IMR-90 (cell line): ENCODE results near the gene PRMT5. TPM values are rescaled to one million over a fixed set of nuclear protein-coding genes. Genes with fewer than 3 reads are reported as not detected.
A peak's percentile ranks its signal among the peaks of the same experiment; 100 is the strongest.

ENCODE experiments used
- ATAC-seq: fragments of 200-7000 bp; cut with Tn5 transposase; 2 replicates; pipeline ENCODE4 v1.9.1; 2020; ENCODE audit warnings: low read depth, mild to moderate bottlenecking, moderate library complexity
- BruUV-seq: library from RNA; stranded (reverse); fragments of 400-500 nt; replicated peaks from 2 replicates; lab custom pipeline; 2021; lab: Mats Ljungman, UMichigan
- CTCF ChIA-PET: fragments of 300-600 bp; formaldehyde crosslinking; extraction: SDS; loops from one replicate; lab custom pipeline; 2021; ENCODE audit warnings: antibody characterized with exemption; lab: Yijun Ruan, JAX
- POLR2A ChIA-PET: fragments of 300-600 bp; sonication (Branson Sonifier 250); formaldehyde crosslinking; loops from one replicate; lab custom pipeline; 2022; ENCODE audit warnings: antibody characterized with exemption; ENCODE audit not compliant: unreplicated experiment; lab: Charles Lee
- DNase-seq: peaks from one replicate; pipeline ENCODE4 v3.0.0; 2013
- H2AFZ ChIP-seq: replicated peaks from 2 replicates; pipeline ENCODE3; 2013; ENCODE audit warnings: low read length, mild to moderate bottlenecking; ENCODE audit not compliant: poor library complexity
- H2AK5ac ChIP-seq: 2 replicates; pipeline ENCODE4 v1.6.1; 2013; ENCODE audit warnings: low read depth, low read length, inconsistent platforms
- H2AK9ac ChIP-seq: replicated peaks from 2 replicates; pipeline ENCODE3; 2013; ENCODE audit warnings: mild to moderate bottlenecking, low read depth, low read length, moderate library complexity; ENCODE audit not compliant: poor library complexity
- H2BK120ac ChIP-seq: 2 replicates; pipeline ENCODE4 v1.6.1; 2013; ENCODE audit warnings: low read depth, low read length, inconsistent platforms
- H2BK15ac ChIP-seq: 3 replicates; pipeline ENCODE4 v1.6.1; 2013; ENCODE audit warnings: low read depth, low read length, inconsistent platforms
- H2BK20ac ChIP-seq: 2 replicates; pipeline ENCODE4 v1.6.1; 2013; ENCODE audit warnings: low read depth, mild to moderate bottlenecking, inconsistent platforms, low read length, moderate library complexity
- H2BK5ac ChIP-seq: 2 replicates; pipeline ENCODE4 v1.6.1; 2013; ENCODE audit warnings: mild to moderate bottlenecking, low read depth, low read length, inconsistent platforms; ENCODE audit not compliant: poor library complexity, severe bottlenecking
- H3K14ac ChIP-seq: replicated peaks from 2 replicates; pipeline ENCODE4 v1.6.1; 2013; ENCODE audit warnings: low read depth, low read length, inconsistent platforms
- H3K18ac ChIP-seq: 2 replicates; pipeline ENCODE4 v1.6.1; 2013; ENCODE audit warnings: low read depth, low read length, control low read depth
- H3K23ac ChIP-seq: 2 replicates; pipeline ENCODE4 v1.6.1; 2013; ENCODE audit warnings: low read depth, low read length, inconsistent platforms
- H3K27ac ChIP-seq: 2 replicates; pipeline ENCODE4 v1.5.1; 2013; ENCODE audit warnings: mild to moderate bottlenecking, control low read depth, low read length; ENCODE audit not compliant: insufficient read depth
- H3K27me3 ChIP-seq: 2 replicates; pipeline ENCODE4 v1.6.1; 2013; ENCODE audit warnings: low read length; ENCODE audit not compliant: control insufficient read depth, insufficient read depth
- H3K36me3 ChIP-seq: 2 replicates; pipeline ENCODE4 v1.6.1; 2013; ENCODE audit warnings: low read length, mixed read lengths; ENCODE audit not compliant: control insufficient read depth, insufficient read depth
- H3K4ac ChIP-seq: 2 replicates; pipeline ENCODE4 v1.6.1; 2013; ENCODE audit warnings: low read depth, low read length, inconsistent platforms
- H3K4me1 ChIP-seq: 2 replicates; pipeline ENCODE4 v1.6.1; 2013; ENCODE audit warnings: low read length, mixed read lengths; ENCODE audit not compliant: control insufficient read depth, insufficient read depth
- H3K4me2 ChIP-seq: 2 replicates; pipeline ENCODE4 v1.6.1; 2013; ENCODE audit warnings: low read depth, mild to moderate bottlenecking, control low read depth, low read length, moderate library complexity
- H3K4me3 ChIP-seq: 2 replicates; pipeline ENCODE4 v1.5.1; 2013; ENCODE audit warnings: low read depth, mild to moderate bottlenecking, control low read depth, low read length, moderate library complexity; ENCODE audit not compliant: insufficient read depth
- H3K56ac ChIP-seq: 2 replicates; pipeline ENCODE4 v1.6.1; 2013; ENCODE audit warnings: low read length, inconsistent platforms; ENCODE audit not compliant: insufficient read depth; ENCODE audit errors: extremely low read depth
- H3K79me1 ChIP-seq, 2 experiments: 2 replicates each; pipeline ENCODE4 v1.6.1; 2013; ENCODE audit warnings: low read length in 2 of 2, inconsistent platforms in 1 of 2, low read depth in 1 of 2
- H3K9ac ChIP-seq: 2 replicates; pipeline ENCODE4 v1.6.1; 2013; ENCODE audit warnings: low read depth, low read length, control low read depth
- H3K9me1 ChIP-seq: 2 replicates; pipeline ENCODE4 v1.6.1; 2013; ENCODE audit warnings: low read length, inconsistent platforms; ENCODE audit not compliant: insufficient read depth
- H3K9me3 ChIP-seq: 2 replicates; pipeline ENCODE4 v1.6.1; 2013; ENCODE audit warnings: low read length; ENCODE audit not compliant: control insufficient read depth, insufficient read depth
- H4K20me1 ChIP-seq: 2 replicates; pipeline ENCODE4 v1.6.1; 2013; ENCODE audit warnings: low read length, inconsistent platforms; ENCODE audit not compliant: insufficient read depth
- H4K5ac ChIP-seq: 2 replicates; pipeline ENCODE4 v1.6.1; 2013; ENCODE audit warnings: mild to moderate bottlenecking, low read depth, low read length, control low read depth
- H4K8ac ChIP-seq, 2 experiments: 2 replicates each; pipeline ENCODE4 v1.6.1; 2013; ENCODE audit warnings: low read depth in 2 of 2, low read length in 2 of 2, control low read depth in 1 of 2, inconsistent platforms in 1 of 2
- H4K91ac ChIP-seq: 2 replicates; pipeline ENCODE4 v1.6.1; 2013; ENCODE audit warnings: low read depth, low read length, inconsistent platforms; ENCODE audit not compliant: insufficient read depth
- MAFK ChIP-seq: IDR thresholded peaks from 2 replicates; pipeline ENCODE4 v1.6.1; 2012; ENCODE audit warnings: low read depth, low read length, improper control_type of control experiment
- RCOR1 ChIP-seq: IDR thresholded peaks from 2 replicates; pipeline ENCODE4 v1.6.1; 2012; ENCODE audit warnings: mild to moderate bottlenecking, low read length, improper control_type of control experiment; ENCODE audit not compliant: insufficient replicate concordance
- WGBS, 2 experiments: methylation state at CpG; one replicate each; pipeline versions ENCODE4 v1.1.5 to v1.1.7; 2013; ENCODE audit warnings: missing lambda C conversion rate in 2 of 2; ENCODE audit not compliant: insufficient read length in 1 of 2; ENCODE audit errors: extremely low coverage in 2 of 2; 5-methylcytosine and 5-hydroxymethylcytosine counted together
- dilution Hi-C: fragments of 300-500 bp; cut with HindIII; formaldehyde crosslinking; loops from one replicate; pipeline ENCODE4 v1.14.3; 2018; ENCODE audit warnings: low sequenced_read_pairs; ENCODE audit not compliant: unreplicated experiment
- in situ Hi-C: fragments of 300-500 bp; cut with MboI; formaldehyde crosslinking; loops from 3 replicates; pipeline ENCODE4 v1.14.3; 2019; ENCODE audit warnings: low sequenced_read_pairs, inconsistent platforms, mixed read lengths
- intact Hi-C: fragments of 100-400 bp; cut with micrococcal nuclease; formaldehyde crosslinking; loops from 2 replicates; pipeline ENCODE4 v1.10.0; 2022
- polyA plus RNA-seq, 3 experiments: library from polyadenylated mRNA; depleted of rRNA; stranded (reverse); fragments of >200 nt; gene quantifications; 2 replicates each; pipeline ENCODE4 v1.2.3, GENCODE V29; 2012; ENCODE audit warnings: low replicate concordance in 1 of 3
- total RNA-seq: library from RNA; depleted of rRNA; stranded (reverse); fragments of >200 nt; gene quantifications from 2 replicates; pipeline ENCODE4 v1.2.3, GENCODE V29; 2012

The PRMT5 gene
- total and polyA plus RNA-seq, 2 of the 4 experiments (the other 2 are of a cell fraction): 99.3 to 136 TPM

DNA sequence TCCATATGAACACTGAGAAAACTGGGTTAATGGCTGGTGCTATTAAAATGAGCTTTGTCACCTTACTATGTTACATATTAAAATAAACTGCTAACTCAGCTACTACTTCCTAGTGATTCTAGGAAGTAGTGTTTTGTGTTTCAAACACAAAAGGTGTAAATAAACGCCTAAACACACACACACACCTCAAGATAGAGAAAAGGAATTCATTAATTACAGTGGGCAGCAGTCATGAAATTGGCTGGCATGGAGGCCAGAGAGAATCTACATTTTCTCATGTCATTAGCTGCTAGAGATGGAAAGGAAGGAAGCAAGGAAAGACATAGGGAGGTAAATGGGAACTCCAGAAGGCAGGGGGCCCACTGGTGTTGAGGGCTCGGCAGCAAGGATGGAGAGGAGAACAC, 787 bp upstream of the PRMT5 start:
- Histone ChIP-seq H3K4me2 (peak overlapping the region; percentile 71), H3K9me3 (no peaks in the 10 kb centered on the region), H3K14ac (peak overlapping the region; percentile 55), H3K9me1 (peaks cover 3% of the 10 kb centered on the region; the same call in 1 of the 2 replicates), H3K27me3 (no peaks in the 10 kb centered on the region), H3K18ac (peak overlapping the region; percentile 1; the same call in 1 of the 2 replicates), H2BK5ac (peak overlapping the region; percentile 22), H3K4me3 (peak overlapping the region; percentile 45), H4K20me1 (no peaks in the 10 kb centered on the region), H3K4ac (peak overlapping the region; percentile 51), H3K23ac (peak overlapping the region; percentile 13; the same call in 1 of the 2 replicates), H2AFZ (peak overlapping the region; percentile 88), H2AK5ac (peak overlapping the region; percentile 26; the same call in 1 of the 2 replicates), H2AK9ac (peak overlapping the region; percentile 42), H3K79me1 (peaks cover 7 to 33% of the 10 kb centered on the region in 2 experiments), H3K9ac (peak overlapping the region; percentile 62), H2BK120ac (peak overlapping the region; percentile 17; the same call in 1 of the 2 replicates), H2BK15ac (peak overlapping the region; percentile 5; the same call in 1 of the 3 replicates), H4K8ac (peak overlapping the region; percentile 33 to 76; a peak in 3 of 4 replicates), H3K56ac (peak overlapping the region; percentile 46), H2BK20ac (no peak overlapping the region), H3K27ac (peak overlapping the region; percentile 41), H3K4me1 (peaks cover 3% of the 10 kb centered on the region; the same call in 1 of the 2 replicates), H4K5ac (peak overlapping the region; percentile 43), H4K91ac (peak overlapping the region; percentile 2; the same call in 1 of the 2 replicates), H3K36me3 (peaks cover 8% of the 10 kb centered on the region)
- intact Hi-C loops (loop anchor here (2.0 kb wide), 3 partner anchors 27 to 133 kb away; partner anchors contain the start of genes AJUBA and HAUS4), in situ Hi-C loops (no loop called here), dilution Hi-C loops (no loop called here)
- TF ChIP-seq MAFK: peak; percentile 49
- TF ChIP-seq RCOR1: no peak
- ChIA-PET POLR2A (interaction anchor here (0.5 to 1.0 kb wide), 2 partner anchors 94 to 122 kb away, joined by 4 to 9 read pairs; no protein-coding TSS in a partner anchor), CTCF (interaction anchor here (0.8 to 2.1 kb wide), 12 partner anchors 10 to 107 kb away, joined by 3 to 13 read pairs (median 4); partner anchors contain the start of genes AJUBA, HAUS4 and RBM23)
- no peak; the same call in 1 of the 2 replicates for ATAC-seq
- WGBS, 2 experiments: 0% methylated on average over 1 of the region's 2 CpGs; no CpG with 5 or more reads in 1 of the 2 experiments
- no TSS peak for BruUV-seq
- DNase-seq: no peak
